Cortex of kidney (tissue), 1 donor: ENCODE data around the gene UNC119.
"Not testable (repeated sequence)": the region's sequence is repeated elsewhere in the genome, so short reads cannot be mapped to it uniquely, and the experiment has no call there.

Source experiments
- DNase-seq: peaks from one replicate; lab custom pipeline; 2025; lab: John Stamatoyannopoulos, UW

UNC119 gene

DNA sequence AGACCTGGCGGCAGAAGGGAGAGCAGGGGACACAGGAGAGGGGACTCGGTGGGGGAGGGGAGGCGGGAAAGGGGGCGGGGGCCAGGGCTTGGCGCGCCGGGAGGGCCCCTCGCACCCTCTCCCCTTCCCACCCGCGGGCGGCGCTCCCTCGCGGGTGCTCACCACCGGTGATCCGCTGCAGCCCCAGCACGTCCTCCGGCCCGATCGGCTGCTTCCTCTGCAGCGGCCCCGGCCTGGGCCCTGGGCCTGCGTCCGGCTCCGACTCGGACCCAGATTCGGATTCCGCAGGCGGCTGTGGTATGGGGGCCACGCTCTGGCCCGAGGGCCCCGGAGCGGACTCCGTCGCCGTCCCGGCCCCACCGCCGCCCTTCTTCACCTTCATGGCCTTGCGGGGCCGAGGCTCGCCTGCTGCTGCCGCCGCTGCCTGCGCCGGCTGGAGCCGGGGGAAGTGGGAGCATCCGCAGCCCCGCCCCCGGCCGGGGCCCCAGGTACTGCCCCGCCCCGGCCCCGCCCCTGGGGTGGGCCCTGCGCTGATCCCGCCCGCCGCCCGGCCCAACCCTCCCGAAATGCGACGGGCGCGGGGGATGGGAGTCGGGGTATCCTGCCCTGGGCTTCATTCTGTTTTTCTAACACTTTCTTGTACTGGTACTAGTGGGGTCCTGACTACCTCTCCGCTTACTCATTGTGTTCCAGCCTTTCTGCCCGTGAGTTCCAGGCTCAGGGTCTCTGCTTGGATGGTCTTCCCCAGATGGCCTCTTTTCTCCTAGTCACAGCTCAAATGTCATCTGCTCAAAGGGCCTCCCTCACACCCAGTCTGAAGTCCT, at the start of gene UNC119:
Gene UNC119, minus strand, starts transcription at position 449 of the 824 bp plus-strand sequence. Its CDS starts 67 bp downstream, at position 382.
- DNase-seq = no peak

DNA sequence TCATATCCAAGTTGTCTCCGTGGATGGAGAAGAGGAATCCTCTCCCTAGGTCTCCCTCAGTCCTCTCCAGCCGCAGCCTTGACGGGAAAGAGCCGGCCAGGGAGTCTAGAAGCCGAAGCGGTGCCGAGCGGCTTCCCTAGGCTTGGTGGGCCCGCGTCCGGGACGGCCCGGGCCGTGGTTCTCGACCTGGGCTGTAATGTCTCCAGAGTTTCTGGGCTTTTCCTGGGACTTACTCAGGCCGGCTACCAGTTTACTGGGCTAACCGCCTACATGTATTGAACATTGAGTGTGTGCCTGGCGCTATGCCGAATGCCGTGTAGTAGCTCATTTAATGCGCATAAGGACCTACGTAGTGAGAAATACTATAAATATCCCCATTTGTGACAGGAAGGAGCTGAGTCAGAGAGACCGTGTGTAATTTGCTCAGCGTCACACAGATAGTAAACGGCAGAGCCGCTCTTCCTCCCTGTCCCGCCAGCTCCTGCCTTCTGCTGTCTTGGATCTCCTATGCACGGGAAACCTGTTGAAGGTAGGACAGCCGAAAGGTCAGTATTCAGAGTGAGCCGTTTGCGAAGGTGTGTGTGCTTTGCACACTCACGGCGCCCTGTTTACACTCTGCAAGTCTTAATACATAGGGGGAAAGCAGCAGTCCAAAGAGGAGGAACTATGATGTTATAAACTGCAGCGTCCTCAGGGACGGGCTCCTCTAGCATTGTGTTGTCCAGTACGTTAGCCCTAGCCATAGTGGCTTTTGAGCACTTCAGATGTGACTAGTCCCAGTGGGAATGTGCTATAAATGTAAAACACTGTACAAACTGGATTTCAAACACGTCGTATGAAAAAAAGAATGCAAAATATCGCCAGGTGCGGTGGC, 47.1 kb upstream of the UNC119 start:
- DNase-seq = no peak

DNA sequence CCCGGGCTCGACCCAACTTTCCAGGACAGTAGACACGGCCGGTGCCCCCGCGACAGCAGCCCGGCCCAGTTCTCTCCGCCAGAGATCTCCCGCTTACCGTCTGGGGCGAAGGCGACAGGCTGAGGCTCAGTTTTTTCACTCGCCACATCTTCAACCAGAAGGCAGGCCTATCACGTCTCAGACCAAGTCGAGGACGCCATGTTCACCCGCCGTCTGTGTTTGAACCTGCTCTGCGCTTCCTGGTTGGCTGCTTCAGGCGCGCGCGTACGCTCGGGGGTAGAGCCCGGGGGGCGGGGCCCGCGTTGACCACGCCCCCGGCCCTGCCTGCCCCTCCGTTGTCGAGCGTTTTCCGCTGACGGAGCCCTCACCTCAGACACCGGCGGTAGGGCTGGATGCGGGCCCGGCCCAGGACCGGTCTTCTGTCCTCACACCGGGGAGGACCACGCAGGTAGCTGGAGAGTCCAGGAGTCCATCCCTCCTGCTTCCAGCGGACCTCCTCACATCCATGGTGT, 46.4 kb upstream of the UNC119 start, which contains the start of gene SPAG5:
Gene SPAG5, minus strand, starts transcription at position 227 of the 512 bp plus-strand sequence. Its CDS starts 79 bp downstream, at position 148.
- peak; percentile 42 for DNase-seq

DNA sequence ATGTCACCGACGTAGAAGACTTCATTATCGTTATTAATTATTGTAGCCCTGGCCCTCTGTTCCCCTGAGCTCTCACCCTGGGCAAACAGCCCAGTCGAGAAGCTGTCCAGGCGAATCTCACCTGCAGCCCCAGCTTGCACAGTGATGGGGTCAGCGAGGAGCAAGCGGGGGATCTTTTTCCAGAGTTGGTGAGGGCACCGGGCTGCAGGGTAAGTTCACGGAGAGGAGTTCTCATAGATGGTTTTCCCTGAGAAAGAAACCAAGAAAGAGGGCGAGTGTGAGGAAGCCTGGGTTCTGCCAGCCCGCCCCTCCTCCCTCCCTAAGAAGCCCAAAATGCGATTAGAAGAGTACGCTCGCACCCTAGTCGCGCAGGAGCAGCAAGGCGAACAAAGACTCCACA, 46.0 kb upstream of the UNC119 start:
- no peak for DNase-seq

DNA sequence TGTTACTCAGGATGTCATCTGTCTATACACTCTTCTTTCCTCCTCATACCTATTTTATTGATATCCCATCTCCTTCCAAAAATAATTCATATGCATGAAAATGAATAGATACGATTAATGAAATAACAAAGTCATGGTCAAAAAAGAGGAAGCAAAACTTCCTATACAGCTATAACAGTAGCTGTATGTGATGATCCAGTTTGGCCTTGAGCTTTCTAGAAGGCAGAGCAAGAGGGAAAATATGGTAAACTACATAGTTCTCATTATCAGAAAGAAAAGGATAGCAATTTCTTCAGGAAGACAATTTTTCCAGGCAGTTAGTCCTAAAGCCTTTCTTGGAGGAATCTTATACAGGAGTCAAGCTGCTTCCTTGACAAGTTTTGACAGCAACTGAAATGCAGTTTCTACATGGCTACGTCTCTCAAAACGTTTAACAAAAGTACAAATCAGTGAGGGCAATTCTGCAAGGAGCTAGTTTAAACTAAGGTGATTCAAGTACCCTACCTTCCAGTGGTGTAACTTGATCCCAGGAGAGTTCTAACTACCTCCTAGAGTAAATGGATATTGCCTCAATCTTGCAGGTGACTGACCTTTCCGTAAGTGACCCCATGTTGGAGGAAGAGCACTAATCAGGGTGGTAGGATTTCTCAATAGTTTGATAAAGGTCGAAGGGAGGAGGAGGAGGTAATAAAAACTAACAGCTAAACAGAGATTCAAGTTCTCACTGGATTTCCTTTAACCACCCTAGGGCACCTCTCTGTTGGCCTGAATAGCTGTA, 45.4 kb upstream of the UNC119 start:
- DNase-seq = no peak

DNA sequence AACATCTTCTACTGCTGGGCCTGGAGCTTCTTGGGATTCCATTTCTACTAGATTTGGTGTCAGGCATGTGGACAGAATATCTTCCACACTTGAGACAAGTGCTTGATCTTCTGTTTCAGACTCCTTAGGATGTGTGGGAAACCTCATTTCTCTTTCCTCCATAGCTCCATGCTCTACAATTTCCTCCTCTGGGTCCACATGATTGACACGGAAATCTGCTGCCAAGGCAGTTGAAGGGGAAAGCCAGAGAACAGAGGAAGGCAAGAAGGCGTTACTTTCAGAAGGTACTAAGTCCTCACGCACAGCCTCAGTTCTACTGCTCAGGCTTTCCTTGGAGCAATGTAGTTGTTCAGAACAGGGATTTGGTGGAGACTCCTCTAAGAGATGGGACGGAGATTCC, 39.8 kb upstream of the UNC119 start:
- no peak for DNase-seq

DNA sequence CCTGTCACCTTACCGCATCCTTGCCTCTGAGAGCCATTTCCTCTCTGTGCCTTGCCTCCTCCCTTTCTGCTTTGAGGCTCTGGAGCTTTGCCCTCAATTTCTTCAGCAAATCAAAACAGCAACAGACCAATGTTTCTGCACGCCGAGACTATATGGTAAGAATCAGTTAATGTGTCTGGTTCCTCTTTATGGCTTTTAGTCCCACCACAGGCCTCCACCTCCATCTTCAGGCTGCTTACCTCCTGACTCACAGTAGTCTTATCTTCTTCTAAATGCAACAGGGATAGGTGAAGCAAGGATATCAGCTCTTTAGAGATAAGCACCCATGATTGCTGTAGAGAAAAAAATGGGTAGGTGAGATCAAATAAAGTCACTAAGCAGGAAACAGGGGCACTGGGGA, 33.4 kb upstream of the UNC119 start:
- DNase-seq = no peak

DNA sequence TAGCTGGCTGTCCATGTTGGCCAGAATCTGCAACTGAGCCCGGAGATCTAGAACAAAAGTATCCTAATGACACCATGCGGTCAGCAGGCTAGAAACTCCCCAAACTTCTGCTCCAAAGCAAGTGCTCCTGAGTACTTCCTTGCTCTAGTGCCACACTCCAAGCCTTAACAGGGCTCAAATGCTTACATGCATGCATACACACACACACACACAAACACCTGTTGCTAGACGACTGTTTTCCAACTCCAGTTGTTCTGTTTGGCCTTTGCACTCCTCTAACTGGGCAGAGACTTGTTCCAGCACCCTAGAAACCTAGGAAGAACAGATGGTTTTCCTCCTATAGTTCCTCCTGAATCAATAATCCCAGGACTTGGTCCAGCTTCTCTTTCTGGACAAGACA, 32.0 kb upstream of the UNC119 start:
- no peak for DNase-seq

DNA sequence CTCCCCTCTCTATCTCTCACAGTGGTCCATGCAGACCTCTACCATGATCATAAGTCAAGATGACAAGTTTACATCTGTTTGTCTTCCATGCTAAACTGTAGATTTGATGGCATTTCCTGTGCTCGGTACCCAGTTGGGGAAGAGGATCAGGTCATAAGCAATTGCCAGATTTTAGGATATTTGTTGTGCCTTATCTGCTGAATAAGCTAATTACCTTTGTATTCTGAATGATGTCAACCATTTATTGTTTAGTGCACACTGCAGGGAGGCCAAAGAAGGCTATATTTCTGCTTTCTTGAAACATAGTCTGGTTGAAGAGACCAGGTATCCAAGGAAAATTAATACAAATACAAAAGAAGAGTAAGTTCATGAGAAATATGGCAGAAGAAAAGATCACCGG, 30.1 kb upstream of the UNC119 start:
- DNase-seq = no peak

DNA sequence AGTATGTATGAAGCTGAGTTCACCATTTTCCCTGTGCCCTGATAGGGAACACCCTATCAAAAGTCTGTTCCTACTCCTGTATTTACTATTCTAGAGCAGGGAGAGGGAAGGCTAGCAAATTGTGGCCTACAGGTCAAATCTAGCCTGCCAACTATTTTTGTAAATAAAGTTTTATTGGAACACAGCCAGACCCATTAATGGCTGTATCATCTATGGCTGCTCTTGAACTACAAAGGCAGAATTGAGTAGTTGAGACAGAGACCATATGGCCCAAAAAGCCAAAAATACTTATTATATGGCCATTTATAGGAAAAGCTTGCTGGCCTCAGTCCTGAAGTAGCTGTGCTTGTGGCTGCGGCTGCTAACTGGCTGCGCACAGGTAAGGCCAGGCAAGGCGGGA, 28.5 kb upstream of the UNC119 start:
- no peak for DNase-seq

DNA sequence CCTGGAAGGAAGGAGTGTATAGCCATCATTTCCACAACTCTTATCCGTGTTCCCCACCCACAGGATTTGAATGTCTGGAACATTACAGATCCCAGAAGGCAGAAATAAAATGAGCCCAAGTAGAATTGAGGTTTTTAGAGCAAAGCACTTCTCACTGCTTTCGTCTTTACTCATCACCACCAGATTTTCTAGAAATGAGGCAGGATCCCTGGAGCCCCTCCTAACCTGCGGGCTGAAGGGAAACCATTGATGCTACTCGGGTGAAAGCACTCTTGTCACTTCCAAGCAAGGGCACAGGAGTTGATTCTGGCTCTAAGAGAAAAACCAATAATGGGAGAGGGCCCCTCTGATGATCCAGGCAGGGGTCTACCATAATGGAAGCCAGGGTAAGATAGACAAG, 27.1 kb upstream of the UNC119 start:
- DNase-seq = no peak

DNA sequence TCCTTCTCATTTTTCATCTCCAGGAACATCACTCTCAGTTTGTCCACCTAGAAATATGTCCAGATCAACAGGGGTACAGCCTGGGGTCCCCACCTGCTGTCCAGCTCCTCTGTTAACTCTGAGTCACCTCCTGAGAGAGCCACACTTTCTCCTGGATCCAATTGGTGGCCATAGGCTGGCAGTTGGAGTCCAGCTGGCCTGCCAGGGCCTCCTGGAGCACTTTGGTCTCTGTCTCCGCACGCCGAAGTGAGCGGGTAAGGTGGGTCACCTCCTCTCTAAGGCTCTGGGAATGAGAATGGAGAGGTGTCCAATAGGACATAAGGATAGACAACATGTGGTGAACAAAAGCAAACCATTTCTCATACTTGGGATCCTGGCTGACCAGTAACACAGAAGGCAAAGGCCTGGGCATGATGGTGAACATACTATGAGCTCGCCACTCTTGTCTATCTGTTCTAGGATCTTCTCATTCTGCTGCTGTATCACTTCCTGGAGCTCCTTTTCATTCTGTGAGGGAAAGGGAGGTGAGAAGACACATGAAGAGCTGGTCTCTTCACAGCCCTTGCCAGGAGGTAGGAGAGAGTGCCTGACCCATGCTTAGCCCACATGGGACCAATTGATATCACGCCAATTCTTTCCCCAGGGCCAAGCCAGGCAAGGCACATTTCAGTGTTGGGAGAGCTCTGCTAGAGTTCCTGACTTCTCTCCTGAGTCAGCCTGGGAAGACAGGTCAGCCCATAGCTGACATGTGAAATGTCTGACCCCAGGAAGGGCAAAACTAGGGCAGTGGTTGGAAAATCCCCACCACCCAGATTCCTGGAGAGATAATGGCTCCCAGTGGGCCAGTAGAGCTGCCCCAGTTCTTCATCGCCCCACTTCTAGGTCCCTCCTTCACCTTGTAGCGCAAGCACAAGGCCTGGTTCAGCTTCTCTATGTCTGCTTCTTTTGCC, 26.1 kb upstream of the UNC119 start:
- DNase-seq = no peak

DNA sequence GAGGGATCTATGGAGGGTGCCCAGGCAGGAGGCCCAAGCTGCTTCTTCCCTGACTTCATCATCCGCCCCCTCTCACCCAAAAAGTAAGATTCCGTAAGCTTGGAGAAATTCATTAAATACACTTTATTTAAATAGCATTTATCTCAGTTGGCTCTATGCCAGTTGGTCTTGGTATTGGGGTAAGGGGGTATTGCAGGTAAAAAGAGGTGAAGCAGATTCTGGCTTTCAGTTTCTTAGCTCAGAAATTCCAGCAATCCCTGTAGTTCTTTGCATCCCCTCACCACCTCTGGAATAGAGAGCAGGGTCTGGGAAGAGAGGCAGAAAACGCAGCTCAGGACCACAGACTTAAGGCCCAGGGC, 25.0 kb upstream of the UNC119 start:
- DNase-seq = no peak

DNA sequence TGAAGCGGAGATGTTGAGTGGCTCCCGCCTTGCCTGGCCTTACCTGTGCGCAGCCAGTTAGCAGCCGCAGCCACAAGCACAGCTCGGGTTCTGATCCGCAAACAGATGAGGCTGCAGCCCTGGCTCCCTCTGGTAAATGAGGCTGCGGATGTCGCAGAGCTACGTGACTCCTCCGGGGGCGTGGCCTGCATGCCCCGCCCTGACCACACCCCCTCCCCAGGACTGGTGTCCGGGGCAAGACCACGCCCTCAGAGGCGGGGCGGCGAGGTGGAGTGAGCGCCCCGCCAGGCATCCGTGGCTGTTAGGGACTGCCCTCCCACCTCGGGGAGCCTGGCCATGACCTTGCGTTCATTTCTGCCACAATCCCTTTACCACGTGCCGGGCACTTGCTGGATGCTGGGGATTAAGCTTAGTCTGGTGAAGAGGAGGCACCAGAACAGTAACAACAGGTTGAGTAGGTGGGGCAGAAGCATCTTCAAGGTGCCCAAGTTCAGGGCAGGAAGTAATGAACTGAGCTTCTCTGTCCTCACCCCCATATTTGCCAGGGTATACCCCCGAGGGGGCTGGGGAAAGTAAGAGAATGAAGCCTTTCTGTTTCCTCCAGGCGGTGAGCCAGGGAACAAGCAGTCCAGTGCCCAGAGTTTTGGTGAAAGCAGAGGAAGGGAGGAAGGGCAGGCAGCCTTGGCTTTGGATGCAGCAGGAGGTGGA, 24.5 kb upstream of the UNC119 start, which contains the start of gene ALDOC:
Gene ALDOC, minus strand, starts transcription at position 138 of the 708 bp plus-strand sequence. CDS start 1,363 bp downstream, outside the sequence.
- no peak for DNase-seq

DNA sequence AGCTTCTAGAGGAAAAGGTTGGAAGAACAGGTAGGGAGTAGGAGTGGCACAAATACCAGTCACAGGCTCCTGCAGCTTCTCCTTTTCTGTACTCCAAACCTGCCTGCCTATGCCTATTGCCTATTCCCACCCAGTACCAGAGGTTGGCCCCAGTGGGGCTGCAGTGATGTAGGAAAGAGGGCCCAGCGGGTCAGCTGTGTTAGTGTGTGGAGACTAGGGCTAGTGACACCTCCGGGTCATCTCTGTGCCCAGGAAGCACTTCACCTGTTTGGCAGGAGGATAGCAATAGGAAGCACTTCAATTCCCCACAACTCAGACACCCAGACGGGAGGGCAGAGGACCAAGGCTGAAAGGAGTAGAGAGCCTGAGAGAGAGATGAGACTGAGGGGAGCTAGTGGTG, 23.6 kb upstream of the UNC119 start:
- DNase-seq = not testable (repeated sequence)

DNA sequence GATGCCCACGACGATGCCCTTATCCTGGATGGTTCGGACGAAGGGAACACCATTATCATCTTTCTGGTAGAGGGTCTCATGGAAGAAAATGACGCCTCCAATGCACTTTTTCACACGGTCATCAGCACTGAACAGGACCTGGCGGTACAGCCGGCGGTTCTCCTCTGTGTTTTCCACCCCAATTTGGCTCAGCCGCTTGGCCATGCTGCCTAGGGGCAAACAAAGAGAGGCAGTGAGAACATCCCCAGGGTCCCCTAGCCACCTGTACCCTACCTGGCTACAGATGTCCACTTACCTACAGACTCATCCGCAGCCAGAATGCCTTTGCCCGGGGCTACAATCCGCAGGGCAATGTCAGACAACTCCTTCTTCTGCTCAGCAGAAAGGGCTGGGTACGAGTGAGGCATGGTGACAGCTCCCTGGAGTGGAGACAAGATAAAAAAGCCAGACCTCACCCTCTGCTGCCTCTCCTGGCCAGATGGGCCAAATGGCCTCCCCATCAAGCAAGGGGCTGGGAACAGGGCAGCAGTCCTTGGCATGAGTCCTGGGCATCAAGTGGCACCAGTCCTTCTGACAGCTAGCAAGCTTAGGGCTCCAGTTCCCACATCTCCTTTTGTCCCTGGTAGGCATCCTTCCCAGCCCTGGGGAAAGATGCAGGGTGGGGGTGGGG, 22.8 kb upstream of the UNC119 start:
- DNase-seq = no peak

DNA sequence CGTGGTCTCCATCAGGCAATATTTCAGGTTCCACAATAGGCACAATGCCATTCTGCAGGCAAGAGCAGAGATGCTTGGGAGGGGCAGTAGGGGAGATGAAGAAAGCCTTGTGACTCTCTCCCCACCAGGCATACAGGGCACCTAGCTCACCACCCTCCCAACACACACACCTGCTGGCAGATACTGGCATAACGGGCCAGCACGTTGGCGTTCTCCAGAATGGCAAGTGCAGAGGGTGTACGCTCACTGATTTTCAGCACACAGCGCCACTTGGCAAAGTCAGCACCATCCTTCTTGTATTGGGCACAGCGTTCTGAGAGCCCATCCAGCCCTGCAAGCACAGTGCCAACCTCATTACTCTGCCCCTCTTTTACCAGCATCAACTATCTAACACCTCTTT, 22.1 kb upstream of the UNC119 start:
- no peak for DNase-seq

DNA sequence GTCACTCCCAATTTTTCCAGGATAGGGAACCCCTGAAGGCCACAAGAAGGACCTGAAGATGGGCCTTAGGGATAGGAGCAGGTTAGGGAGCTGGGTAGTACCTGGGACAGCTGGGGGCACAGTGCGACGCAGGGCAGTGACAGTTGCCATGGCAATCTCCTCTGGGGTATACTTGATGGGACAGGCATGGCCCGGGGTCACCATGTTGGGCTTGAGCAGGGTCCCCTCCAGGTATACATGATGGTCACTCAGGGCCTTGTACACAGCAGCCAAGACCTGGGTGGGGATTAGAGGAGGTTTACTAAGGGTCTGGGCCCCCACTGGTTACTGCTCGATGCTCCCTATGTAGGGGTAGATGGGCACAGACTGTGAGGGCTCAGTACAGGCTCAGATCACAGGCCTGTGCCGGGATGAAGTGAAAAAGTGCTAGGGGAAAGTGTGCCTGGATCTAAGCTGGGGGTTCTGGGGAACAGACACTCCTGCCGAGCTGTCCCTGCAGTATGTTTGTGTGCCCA, 21.6 kb upstream of the UNC119 start:
- DNase-seq = no peak

DNA sequence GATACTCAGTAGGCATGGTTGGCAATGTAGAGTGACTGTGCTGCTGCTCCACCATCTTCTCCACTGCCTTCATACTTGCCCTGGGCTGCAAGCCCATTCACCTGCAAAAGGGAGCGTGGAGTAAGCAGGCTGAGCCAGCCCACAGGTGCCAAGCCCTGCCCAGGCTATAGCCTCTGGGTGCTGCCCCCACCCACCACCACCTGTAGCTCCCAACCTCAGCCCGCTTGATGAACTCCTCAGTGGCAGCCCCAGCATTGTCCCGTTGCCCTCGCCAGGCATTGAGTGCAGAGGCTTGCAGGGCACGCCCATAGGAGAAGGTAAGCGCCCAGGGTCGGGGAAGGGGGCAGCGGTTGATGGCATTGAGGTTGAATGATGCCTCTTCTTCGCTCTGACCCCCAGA, 21.1 kb upstream of the UNC119 start:
- DNase-seq = no peak
